DND-41 (cell line): ENCODE results near the gene GABBR2.

Experiments used
- ATAC-seq: fragments of 200-7000 bp; cut with Tn5 transposase; 3 replicates; pipeline ENCODE4 v1.9.1; 2021; ENCODE audit warnings: low read depth; ENCODE audit not compliant: insufficient read depth
- DNase-seq: peaks from one replicate; pipeline ENCODE4 v3.0.0-alpha.2; 2020
- H2AFZ ChIP-seq: 2 replicates; pipeline ENCODE4 v1.6.0; 2012; ENCODE audit warnings: low read depth, low read length
- H3K27ac ChIP-seq: 2 replicates; pipeline ENCODE4 v1.5.1; 2012; ENCODE audit warnings: low read length, inconsistent platforms
- H3K27me3 ChIP-seq: fragments of 200-600 bp; sonication (generic); 2 replicates; pipeline ENCODE4 v1.6.0; 2012; ENCODE audit warnings: low read length, mild to moderate bottlenecking, inconsistent platforms; ENCODE audit not compliant: insufficient read depth, poor library complexity
- H3K36me3 ChIP-seq: 2 replicates; pipeline ENCODE4 v1.5.1; 2012; ENCODE audit warnings: low read length, inconsistent platforms; ENCODE audit not compliant: insufficient read depth
- H3K4me1 ChIP-seq: 2 replicates; pipeline ENCODE4 v1.5.1; 2012; ENCODE audit warnings: mild to moderate bottlenecking, low read length; ENCODE audit not compliant: insufficient read depth
- H3K4me2 ChIP-seq: 2 replicates; pipeline ENCODE4 v1.6.0; 2012; ENCODE audit warnings: mild to moderate bottlenecking, moderate library complexity, low read length, inconsistent platforms; ENCODE audit not compliant: insufficient read depth
- H3K4me3 ChIP-seq, 2 experiments: fragments of 200-600 bp in 1 of 2; shearing (Covaris generic) in 1 of 2; 2 replicates each; pipeline ENCODE4 v1.5.1; 2012 to 2016; ENCODE audit warnings: inconsistent platforms in 2 of 2, low read length in 2 of 2, mild to moderate bottlenecking in 2 of 2, low read depth in 1 of 2, moderate library complexity in 1 of 2
- H3K79me2 ChIP-seq: 2 replicates; pipeline ENCODE4 v1.6.0; 2012; ENCODE audit warnings: low read length, inconsistent platforms; ENCODE audit not compliant: insufficient read depth
- H3K9ac ChIP-seq: 2 replicates; pipeline ENCODE4 v1.6.0; 2012; ENCODE audit warnings: low read depth, mild to moderate bottlenecking, inconsistent platforms, low read length, moderate library complexity
- H3K9me3 ChIP-seq: 2 replicates; pipeline ENCODE4 v1.5.1; 2012; ENCODE audit warnings: low read length, moderate library complexity, mild to moderate bottlenecking, inconsistent platforms; ENCODE audit not compliant: insufficient read depth, severe bottlenecking
- H4K20me1 ChIP-seq: 2 replicates; pipeline ENCODE4 v1.6.0; 2012; ENCODE audit warnings: low read length; ENCODE audit not compliant: insufficient read depth
- EZH2 ChIP-seq: IDR thresholded peaks from 3 replicates; pipeline ENCODE4 v1.6.1; 2012; ENCODE audit warnings: borderline replicate concordance, low read depth, mild to moderate bottlenecking, moderate library complexity, low read length, inconsistent platforms; ENCODE audit not compliant: severe bottlenecking
- TF ChIP-seq, protein P1 (sequence below): IDR thresholded peaks from 2 replicates; pipeline ENCODE4 v1.5.1; 2012; ENCODE audit warnings: borderline replicate concordance, low read length, moderate library complexity, mild to moderate bottlenecking; ENCODE audit not compliant: poor library complexity, severe bottlenecking; ENCODE audit errors: extremely low read depth

The GABBR2 gene

DNA sequence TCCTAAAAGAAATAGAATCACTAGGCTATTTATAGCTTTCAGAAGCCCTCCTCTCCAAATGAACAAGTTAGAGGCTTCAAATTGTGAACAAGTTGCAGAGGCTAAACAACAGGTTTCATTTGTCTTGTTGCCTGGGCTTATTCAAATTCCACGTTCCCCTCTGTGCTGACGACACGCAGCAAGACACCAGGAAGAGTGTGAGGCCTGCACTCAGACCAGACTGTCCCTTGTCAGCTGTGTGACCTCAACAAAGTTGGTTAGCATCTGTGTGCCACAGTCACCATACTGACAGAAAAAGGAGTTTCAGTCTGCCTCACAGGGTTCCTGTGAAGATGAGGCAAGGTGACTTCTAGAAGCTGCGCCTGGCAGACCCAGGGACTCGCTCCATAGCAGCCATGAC is 22.1 kb upstream of the GABBR2 start:
- DNase-seq (no peak), ATAC-seq (no peak)
- Histone ChIP-seq H2AFZ (no peak overlapping the region), H4K20me1 (no peaks in the 10 kb centered on the region), H3K4me1 (no peaks in the 10 kb centered on the region), H3K27me3 (no peaks in the 10 kb centered on the region), H3K27ac (no peak overlapping the region), H3K9ac (no peak overlapping the region), H3K9me3 (no peaks in the 10 kb centered on the region), H3K36me3 (no peaks in the 10 kb centered on the region), H3K79me2 (no peaks in the 10 kb centered on the region), H3K4me2 (no peak overlapping the region), H3K4me3 (no peak overlapping the region)
- TF ChIP-seq, protein P1, sequence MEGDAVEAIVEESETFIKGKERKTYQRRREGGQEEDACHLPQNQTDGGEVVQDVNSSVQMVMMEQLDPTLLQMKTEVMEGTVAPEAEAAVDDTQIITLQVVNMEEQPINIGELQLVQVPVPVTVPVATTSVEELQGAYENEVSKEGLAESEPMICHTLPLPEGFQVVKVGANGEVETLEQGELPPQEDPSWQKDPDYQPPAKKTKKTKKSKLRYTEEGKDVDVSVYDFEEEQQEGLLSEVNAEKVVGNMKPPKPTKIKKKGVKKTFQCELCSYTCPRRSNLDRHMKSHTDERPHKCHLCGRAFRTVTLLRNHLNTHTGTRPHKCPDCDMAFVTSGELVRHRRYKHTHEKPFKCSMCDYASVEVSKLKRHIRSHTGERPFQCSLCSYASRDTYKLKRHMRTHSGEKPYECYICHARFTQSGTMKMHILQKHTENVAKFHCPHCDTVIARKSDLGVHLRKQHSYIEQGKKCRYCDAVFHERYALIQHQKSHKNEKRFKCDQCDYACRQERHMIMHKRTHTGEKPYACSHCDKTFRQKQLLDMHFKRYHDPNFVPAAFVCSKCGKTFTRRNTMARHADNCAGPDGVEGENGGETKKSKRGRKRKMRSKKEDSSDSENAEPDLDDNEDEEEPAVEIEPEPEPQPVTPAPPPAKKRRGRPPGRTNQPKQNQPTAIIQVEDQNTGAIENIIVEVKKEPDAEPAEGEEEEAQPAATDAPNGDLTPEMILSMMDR, result no peak
- TF ChIP-seq EZH2, result no peak

DNA sequence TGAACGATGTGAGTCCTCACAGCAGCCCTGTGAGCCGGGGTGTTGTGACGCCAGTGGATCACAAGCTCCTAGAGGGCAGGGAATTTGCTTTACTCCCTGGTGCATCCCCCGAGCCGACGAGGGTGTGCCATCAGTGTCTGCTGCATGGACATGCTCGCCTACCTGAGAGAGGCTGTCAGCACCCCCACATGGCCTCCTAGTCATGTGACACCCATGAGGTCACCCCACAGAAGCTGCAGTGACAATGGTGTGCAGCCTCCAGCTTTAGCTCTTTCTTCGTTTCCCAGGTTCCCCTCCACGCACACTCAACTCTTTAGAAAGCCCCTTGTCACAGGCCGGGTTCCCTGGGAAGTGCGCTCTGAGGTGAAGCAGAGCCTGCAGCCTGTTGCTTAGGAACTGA is 19.8 kb upstream of the GABBR2 start:
- Histone ChIP-seq H3K4me1 (no peaks in the 10 kb centered on the region), H3K79me2 (no peaks in the 10 kb centered on the region), H3K27me3 (peaks cover 5% of the 10 kb centered on the region), H3K36me3 (no peaks in the 10 kb centered on the region), H3K27ac (no peak overlapping the region), H3K4me3 (no peak overlapping the region), H2AFZ (no peak overlapping the region), H4K20me1 (no peaks in the 10 kb centered on the region), H3K9me3 (no peaks in the 10 kb centered on the region), H3K9ac (no peak overlapping the region), H3K4me2 (no peak overlapping the region)
- no peak for DNase-seq
- ATAC-seq, result no peak
- TF ChIP-seq, protein P1, result no peak
- TF ChIP-seq EZH2, result no peak

DNA sequence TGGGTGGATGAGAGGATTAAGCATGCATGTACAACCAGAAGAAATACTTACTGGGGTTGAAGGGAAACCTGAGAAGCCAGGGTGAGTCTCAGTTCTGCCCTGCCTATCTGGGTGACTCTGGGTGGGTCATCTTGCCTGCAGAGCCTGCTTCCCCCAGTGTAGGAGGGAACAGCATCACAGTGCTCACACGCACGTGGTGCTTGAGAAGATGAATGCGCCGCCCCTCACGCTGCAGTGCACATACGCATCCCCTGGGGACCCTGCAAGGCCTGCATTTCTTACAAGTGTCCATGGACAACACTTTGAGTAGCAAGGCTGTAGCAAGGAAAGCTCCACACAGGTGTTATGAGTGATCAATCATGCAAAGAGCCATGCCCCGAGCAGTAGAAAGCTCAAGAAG is 18.7 kb upstream of the GABBR2 start:
- H3K4me2 ChIP-seq, result no peak overlapping the region
- no peaks in the 10 kb centered on the region for H4K20me1 ChIP-seq
- peaks cover 5% of the 10 kb centered on the region for H3K27me3 ChIP-seq
- TF ChIP-seq EZH2, result no peak
- TF ChIP-seq, protein P1, result no peak
- no peak overlapping the region for H2AFZ ChIP-seq
- H3K27ac ChIP-seq, result no peak overlapping the region
- H3K79me2 ChIP-seq, result no peaks in the 10 kb centered on the region
- H3K9me3 ChIP-seq, result no peaks in the 10 kb centered on the region
- ATAC-seq (no peak), DNase-seq (no peak)
- H3K36me3 ChIP-seq, result no peaks in the 10 kb centered on the region
- no peaks in the 10 kb centered on the region for H3K4me1 ChIP-seq
- H3K4me3 ChIP-seq, result no peak overlapping the region
- H3K9ac ChIP-seq, result no peak overlapping the region

DNA sequence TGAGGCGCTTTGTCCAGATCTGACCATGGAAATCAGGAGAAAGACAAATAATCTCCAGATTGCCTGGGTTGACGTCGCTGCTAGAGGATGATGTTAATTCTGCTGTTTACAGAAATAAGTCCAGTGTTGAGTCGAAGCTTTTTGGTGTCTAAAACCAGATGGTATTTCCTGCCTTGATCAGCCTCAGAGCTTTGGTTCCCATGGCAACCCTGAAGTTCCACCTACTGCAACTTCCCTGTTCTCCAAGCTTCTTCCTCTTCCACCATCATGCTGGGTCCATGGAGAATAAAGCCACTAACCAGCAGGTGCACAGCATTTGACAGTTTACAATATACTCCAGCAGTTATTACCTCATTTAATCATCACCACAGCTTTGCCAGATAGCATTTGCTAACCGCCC is 18.0 kb upstream of the GABBR2 start:
- TF ChIP-seq, protein P1, result no peak
- TF ChIP-seq EZH2, result no peak
- no peaks in the 10 kb centered on the region for H4K20me1 ChIP-seq

More for the DNA sequence above, 18.0 kb upstream of the GABBR2 start:
- H3K27ac ChIP-seq, result no peak overlapping the region
- no peaks in the 10 kb centered on the region for H3K79me2 ChIP-seq
- H3K9me3 ChIP-seq, result no peaks in the 10 kb centered on the region
- H3K4me1 ChIP-seq, result no peaks in the 10 kb centered on the region
- H3K27me3 ChIP-seq, result peaks cover 5% of the 10 kb centered on the region
- H3K36me3 ChIP-seq, result no peaks in the 10 kb centered on the region
- ATAC-seq (no peak), DNase-seq (no peak)
- no peak overlapping the region for H3K4me2 ChIP-seq
- H3K4me3 ChIP-seq, result no peak overlapping the region
- no peak overlapping the region for H3K9ac ChIP-seq
- H2AFZ ChIP-seq, result no peak overlapping the region
